ENCODE data around the gene DDX59.

DNA sequence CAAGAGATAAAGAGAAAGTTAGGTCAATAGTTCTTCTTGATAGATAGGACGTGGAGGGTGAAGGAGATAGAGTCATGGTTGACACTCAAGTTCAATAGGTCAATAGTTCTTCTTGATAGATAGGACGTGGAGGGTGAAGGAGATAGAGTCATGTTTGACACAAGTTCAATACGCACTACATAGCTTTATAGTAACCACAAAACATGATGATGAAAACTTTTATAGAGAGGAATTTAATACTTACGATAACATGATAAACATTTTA is 5.8 kb upstream of the DDX59 start:
- TF ChIP-seq, protein P1, sequence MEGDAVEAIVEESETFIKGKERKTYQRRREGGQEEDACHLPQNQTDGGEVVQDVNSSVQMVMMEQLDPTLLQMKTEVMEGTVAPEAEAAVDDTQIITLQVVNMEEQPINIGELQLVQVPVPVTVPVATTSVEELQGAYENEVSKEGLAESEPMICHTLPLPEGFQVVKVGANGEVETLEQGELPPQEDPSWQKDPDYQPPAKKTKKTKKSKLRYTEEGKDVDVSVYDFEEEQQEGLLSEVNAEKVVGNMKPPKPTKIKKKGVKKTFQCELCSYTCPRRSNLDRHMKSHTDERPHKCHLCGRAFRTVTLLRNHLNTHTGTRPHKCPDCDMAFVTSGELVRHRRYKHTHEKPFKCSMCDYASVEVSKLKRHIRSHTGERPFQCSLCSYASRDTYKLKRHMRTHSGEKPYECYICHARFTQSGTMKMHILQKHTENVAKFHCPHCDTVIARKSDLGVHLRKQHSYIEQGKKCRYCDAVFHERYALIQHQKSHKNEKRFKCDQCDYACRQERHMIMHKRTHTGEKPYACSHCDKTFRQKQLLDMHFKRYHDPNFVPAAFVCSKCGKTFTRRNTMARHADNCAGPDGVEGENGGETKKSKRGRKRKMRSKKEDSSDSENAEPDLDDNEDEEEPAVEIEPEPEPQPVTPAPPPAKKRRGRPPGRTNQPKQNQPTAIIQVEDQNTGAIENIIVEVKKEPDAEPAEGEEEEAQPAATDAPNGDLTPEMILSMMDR (IDR thresholded peaks at IDR 0.05; ENCODE audit: borderline replicate concordance, extremely low read depth, low read length, poor library complexity, severe bottlenecking) = no peak
- TF ChIP-seq EZH2 (IDR thresholded peaks at IDR 0.05; ENCODE audit: borderline replicate concordance, low read depth, low read length, severe bottlenecking) = no peak

Measured in DND-41 (cell line).